H1 (cell line): Measurements from ENCODE around the gene HDHD3. TPM values are rescaled to one million over a fixed set of nuclear protein-coding genes. Genes with fewer than 3 reads are reported as not detected.

Source experiments
- ATF2 ChIP-seq: IDR thresholded peaks from 2 replicates; pipeline ENCODE4 v1.6.1; 2012; ENCODE audit warnings: low read length, inconsistent platforms
- CHD2 ChIP-seq: IDR thresholded peaks from 2 replicates; pipeline ENCODE4 v1.6.1; 2012; ENCODE audit warnings: low read length, improper control_type of control experiment
- KDM1A ChIP-seq: fragments of 200-600, 300-600 bp; sonication (generic); IDR thresholded peaks from 2 replicates; pipeline ENCODE4 v1.7.1; 2016; ENCODE audit warnings: mild to moderate bottlenecking, low read length, borderline replicate concordance
- MAFK ChIP-seq: IDR thresholded peaks from 2 replicates; pipeline ENCODE4 v1.6.1; 2012; ENCODE audit warnings: low read depth, mild to moderate bottlenecking, improper control_type of control experiment, low read length
- NRF1 ChIP-seq: IDR thresholded peaks from 2 replicates; pipeline ENCODE4 v1.6.1; 2011; ENCODE audit warnings: mild to moderate bottlenecking, low read depth, low read length, improper control_type of control experiment
- RAD21 ChIP-seq, 2 experiments: IDR thresholded peaks in 1 of 2; conservative IDR thresholded peaks in 1 of 2; 2 replicates each; pipeline ENCODE4 v1.6.1; 2011; ENCODE audit warnings: low read depth in 2 of 2, low read length in 2 of 2, improper control_type of control experiment in 1 of 2, inconsistent platforms in 1 of 2, mild to moderate bottlenecking in 1 of 2, moderate library complexity in 1 of 2
- RFX5 ChIP-seq: IDR thresholded peaks from 2 replicates; pipeline ENCODE4 v1.6.1; 2011; ENCODE audit warnings: low read depth, low read length, improper control_type of control experiment, borderline replicate concordance
- SRF ChIP-seq: IDR thresholded peaks from 2 replicates; pipeline ENCODE4 v1.6.1; 2011; ENCODE audit warnings: mild to moderate bottlenecking, low read depth, low read length, moderate library complexity
- ZNF274 ChIP-seq: IDR thresholded peaks from 2 replicates; pipeline ENCODE4 v1.7.0; 2012; ENCODE audit warnings: low read length, borderline replicate concordance; ENCODE audit errors: extremely low read depth
- polyA plus RNA-seq, 7 experiments: library from polyadenylated mRNA; depleted of rRNA in 3 of 7; stranded (reverse) in 5 of 7; unstranded in 2 of 7; fragments of >200 nt in 5 of 7; fragments of 200-250 nt in 2 of 7; gene quantifications; 1 replicate in 5 of 7; 2 replicates in 1 of 7; 4 replicates in 1 of 7; pipeline versions ENCODE4 v1.2.1 to v1.2.3, GENCODE V29; 2011 to 2013; ENCODE audit warnings: missing spikeins in 2 of 7, mixed read lengths in 2 of 7
- total RNA-seq: library from RNA; stranded (reverse); fragmentation: NEBNext Ultra II Directional; extraction: Animal tissue kit (Norgen Biotek cat#: 25700); gene quantifications from 2 replicates; pipeline ENCODE4 v1.2.1, GENCODE V29; 2021

The HDHD3 gene
- total and polyA plus RNA-seq, 2 of the 8 experiments (the other 6 are each of a cell fraction or from before 2014, with no cell fraction given) = 12.1 to 25.3 TPM

GRCh38 chr9:113340011-113340699 is 36.6 kb downstream of the HDHD3 start, which contains the start of gene WDR31 (continued):
- TF ChIP-seq SRF = peak; percentile 55
- no peak for TF ChIP-seq KDM1A
- no peak for TF ChIP-seq RFX5
- peak; percentile 66; the same call in 1 of the 2 replicates for TF ChIP-seq CHD2
- TF ChIP-seq RAD21 (IDR thresholded peaks at IDR 0.05 in 1 of 2, conservative IDR thresholded peaks at IDR 0.05 in 1 of 2; ENCODE audit: low read depth in 2 of 2, low read length in 2 of 2) = 0 out of 4 replicates have a peak, but pooled peaks of 1 of the 2 experiments have one; percentile 7
- no peak for TF ChIP-seq ZNF274
- peak; percentile 39; the same call in 1 of the 2 replicates for TF ChIP-seq ATF2
- TF ChIP-seq MAFK = no peak
- no peak for TF ChIP-seq NRF1
